ENCODE measurements around the gene NUPR2. TPM values are rescaled to one million over a fixed set of nuclear protein-coding genes. Genes with fewer than 3 reads are reported as not detected.
"Not testable (repeated sequence)": the region's sequence is repeated elsewhere in the genome, so short reads cannot be mapped to it uniquely, and the experiment has no call there.

NUPR2 gene
- total and polyA plus RNA-seq, 2 experiments from 2014 or later, result not detected

DNA sequence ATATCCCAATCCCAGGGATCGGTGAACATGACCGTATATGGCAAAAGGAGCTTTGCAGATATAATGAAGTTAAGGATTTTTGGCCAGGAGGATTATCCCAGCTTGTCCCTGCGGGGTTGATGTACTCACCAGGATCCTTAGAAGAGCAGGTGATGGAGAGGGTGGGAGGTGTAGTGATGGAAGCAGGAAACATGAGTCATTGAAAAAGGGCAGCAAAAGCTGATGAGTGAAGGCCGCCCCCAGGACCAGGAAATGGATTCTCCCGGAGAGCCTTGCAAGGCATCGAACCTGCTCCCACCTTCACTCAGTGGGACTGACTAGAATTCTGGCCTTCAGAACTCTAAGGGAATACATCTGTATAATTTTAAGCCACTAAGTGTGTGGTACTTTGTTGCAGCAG lies 5.2 kb upstream of the NUPR2 start:
- Histone ChIP-seq H3K9me3 (ENCODE audit: low read depth) (peaks cover 3% of the 10 kb centered on the region), H3K27me3 (no peaks in the 10 kb centered on the region)
- TF ChIP-seq, protein P1, sequence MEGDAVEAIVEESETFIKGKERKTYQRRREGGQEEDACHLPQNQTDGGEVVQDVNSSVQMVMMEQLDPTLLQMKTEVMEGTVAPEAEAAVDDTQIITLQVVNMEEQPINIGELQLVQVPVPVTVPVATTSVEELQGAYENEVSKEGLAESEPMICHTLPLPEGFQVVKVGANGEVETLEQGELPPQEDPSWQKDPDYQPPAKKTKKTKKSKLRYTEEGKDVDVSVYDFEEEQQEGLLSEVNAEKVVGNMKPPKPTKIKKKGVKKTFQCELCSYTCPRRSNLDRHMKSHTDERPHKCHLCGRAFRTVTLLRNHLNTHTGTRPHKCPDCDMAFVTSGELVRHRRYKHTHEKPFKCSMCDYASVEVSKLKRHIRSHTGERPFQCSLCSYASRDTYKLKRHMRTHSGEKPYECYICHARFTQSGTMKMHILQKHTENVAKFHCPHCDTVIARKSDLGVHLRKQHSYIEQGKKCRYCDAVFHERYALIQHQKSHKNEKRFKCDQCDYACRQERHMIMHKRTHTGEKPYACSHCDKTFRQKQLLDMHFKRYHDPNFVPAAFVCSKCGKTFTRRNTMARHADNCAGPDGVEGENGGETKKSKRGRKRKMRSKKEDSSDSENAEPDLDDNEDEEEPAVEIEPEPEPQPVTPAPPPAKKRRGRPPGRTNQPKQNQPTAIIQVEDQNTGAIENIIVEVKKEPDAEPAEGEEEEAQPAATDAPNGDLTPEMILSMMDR (IDR thresholded peaks at IDR 0.05; ENCODE audit: low read depth, low read length), result no peak

DNA sequence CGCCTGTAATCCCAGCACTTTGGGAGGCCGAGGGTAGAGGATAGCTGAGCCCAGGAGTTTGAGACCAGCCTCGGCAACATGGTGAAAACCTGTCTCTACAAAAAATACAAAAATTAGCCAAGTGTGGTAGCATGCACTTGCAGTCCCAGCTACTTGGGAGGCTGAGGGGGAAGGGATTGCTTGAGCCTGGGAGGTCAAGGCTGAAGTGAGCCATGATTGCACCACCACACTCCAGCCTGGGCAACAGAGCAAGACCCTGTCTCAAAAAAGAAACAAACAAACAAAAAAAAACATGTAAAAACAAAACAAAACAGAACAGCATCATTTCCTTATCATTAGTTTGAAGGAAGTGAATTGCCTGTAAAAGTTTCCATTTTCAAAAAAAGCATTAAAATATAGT lies 4.0 kb downstream of the NUPR2 start:
- not testable (repeated sequence) for H3K27ac ChIP-seq; H3K9me3 ChIP-seq (ENCODE audit: low read depth); DNase-seq (ENCODE audit: low read depth in 1 of 2, low spot score in 1 of 2); H3K4me1 ChIP-seq (ENCODE audit: low read depth); H3K4me3 ChIP-seq; H3K36me3 ChIP-seq; H3K27me3 ChIP-seq

More for the DNA sequence above, 5.2 kb upstream of the NUPR2 start:
- Histone ChIP-seq H3K4me3 (no peak overlapping the region), H3K36me3 (no peaks in the 10 kb centered on the region), H3K4me1 (ENCODE audit: low read depth) (no peaks in the 10 kb centered on the region), H3K27ac (no peak overlapping the region)
- no peak for DNase-seq (ENCODE audit: low read depth in 1 of 2, low spot score in 1 of 2)

DNA sequence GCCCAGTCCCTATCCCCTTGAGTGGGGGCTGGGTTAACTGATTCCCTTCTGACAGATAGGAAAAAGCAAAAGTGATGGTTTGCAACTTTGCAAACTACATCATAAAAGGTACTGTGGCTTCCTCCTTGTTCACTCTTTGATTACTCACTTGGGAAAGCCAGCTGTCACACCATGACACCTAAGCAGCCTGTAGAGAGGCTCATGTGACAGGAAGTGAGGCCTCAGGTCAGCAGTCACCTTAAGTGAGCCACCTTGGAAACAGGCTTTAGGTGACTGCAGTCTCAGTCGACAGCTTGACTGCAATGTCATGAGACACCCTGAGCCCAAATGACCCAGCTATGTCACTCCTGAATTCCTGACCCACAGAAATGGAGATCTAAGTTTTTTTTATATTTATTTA lies 5.6 kb downstream of the NUPR2 start:
- Histone ChIP-seq H3K27ac (no peak overlapping the region), H3K36me3 (no peaks in the 10 kb centered on the region), H3K4me1 (ENCODE audit: low read depth) (no peaks in the 10 kb centered on the region), H3K4me3 (no peak overlapping the region), H3K27me3 (no peaks in the 10 kb centered on the region), H3K9me3 (ENCODE audit: low read depth) (no peaks in the 10 kb centered on the region)
- no peak for DNase-seq (ENCODE audit: low read depth in 1 of 2, low spot score in 1 of 2)
- TF ChIP-seq, protein P1 (IDR thresholded peaks at IDR 0.05; ENCODE audit: low read depth, low read length), result no peak

DNA sequence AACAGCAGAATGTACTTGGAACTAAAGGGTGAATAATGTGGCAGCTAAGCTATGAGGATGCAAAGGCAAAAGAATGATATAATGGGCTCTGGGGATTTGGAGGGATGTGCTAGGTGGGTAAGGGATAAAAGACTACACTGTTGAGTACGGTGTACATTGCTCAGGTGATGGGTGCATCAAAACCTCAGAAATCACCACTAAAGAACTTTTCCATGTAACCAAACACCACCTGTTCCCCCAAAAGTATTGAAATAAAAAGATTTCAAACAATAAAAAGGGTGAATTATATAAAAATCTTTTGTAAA lies 8.3 kb downstream of the NUPR2 start:
- DNase-seq (ENCODE audit: low read depth in 1 of 2, low spot score in 1 of 2), result no peak
- Histone ChIP-seq H3K9me3 (ENCODE audit: low read depth) (no peaks in the 10 kb centered on the region), H3K27ac (no peak overlapping the region), H3K36me3 (peaks cover 10% of the 10 kb centered on the region), H3K4me1 (ENCODE audit: low read depth) (no peaks in the 10 kb centered on the region), H3K27me3 (no peaks in the 10 kb centered on the region), H3K4me3 (no peak overlapping the region)
- TF ChIP-seq, protein P1 (IDR thresholded peaks at IDR 0.05; ENCODE audit: low read depth, low read length), result no peak

DNA sequence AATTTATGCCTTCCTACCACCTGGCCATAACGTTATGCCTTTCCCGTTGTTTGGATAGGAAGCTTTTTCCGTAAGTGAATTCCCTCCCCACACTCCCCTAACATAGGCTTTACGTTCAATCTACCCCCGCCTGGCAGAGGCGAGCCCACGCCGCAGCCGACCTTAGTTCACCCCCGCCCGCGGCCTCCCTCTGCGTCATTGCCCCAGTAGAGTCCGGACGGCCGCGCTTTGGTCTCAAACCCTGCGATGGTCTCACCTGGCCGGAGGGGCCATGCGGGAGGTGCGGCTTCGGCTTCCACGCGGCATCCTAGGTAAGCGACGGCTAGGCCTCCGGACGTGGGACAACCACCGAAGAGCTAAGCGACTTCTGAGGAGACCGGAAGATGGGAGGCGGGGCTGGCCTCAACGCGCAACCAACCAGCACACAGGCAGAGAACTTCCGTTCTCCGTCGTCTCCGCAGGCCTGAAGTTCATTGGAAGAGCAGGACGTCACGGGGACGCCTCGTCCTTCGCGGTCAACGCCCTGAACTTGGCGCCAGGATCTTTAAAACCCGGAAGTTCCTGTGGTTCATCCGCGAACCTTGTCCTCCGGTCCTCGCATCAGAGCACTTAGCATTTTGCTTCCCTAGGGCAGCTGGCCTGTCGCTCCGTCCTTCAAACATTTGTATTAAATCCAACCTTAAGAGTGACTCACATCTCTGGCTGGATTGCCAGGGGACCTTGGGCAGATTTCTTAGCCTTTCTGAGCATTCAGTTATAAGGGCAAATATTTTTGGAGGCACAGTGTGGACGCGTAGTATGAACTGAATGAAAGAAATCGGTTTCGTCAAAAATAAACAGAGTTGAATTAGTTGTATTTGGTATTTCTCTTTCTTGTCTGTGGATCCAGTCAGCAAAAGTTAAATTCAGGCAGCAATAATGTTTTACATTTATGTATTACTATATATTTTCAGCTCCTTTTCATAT lies 9.8 kb downstream of the NUPR2 start, which contains the start of gene CHCHD2:
CHCHD2 (minus strand) TSS at position 369 of the 966 bp plus-strand sequence; CDS start at position 306, 63 bp downstream.
- Histone ChIP-seq H3K27ac (peak within 1 kb of the TSS; percentile 86), H3K36me3 (peaks cover 20% of the 10 kb centered on the region), H3K4me3 (peak within 1 kb of the TSS; percentile 87)

More for the DNA sequence above, 9.8 kb downstream of the NUPR2 start, which contains the start of gene CHCHD2:
- peak; percentile 97 to 99 for DNase-seq (ENCODE audit: low read depth in 1 of 2, low spot score in 1 of 2)
- Histone ChIP-seq H3K9me3 (ENCODE audit: low read depth) (no peaks in the 10 kb centered on the region), H3K4me1 (ENCODE audit: low read depth) (no peaks in the 10 kb centered on the region), H3K27me3 (no peaks in the 10 kb centered on the region)
- TF ChIP-seq, protein P1 (IDR thresholded peaks at IDR 0.05; ENCODE audit: low read depth, low read length), result no peak
